LoVo (cell line): ENCODE data around the gene CTDSPL.
A peak's percentile ranks its signal among the peaks of the same experiment; 100 is the strongest.

Experiments used
- DNase-seq: peaks from one replicate; pipeline ENCODE4 v3.0.0-alpha.2; 2016; ENCODE audit warnings: low spot score

The CTDSPL gene

DNA sequence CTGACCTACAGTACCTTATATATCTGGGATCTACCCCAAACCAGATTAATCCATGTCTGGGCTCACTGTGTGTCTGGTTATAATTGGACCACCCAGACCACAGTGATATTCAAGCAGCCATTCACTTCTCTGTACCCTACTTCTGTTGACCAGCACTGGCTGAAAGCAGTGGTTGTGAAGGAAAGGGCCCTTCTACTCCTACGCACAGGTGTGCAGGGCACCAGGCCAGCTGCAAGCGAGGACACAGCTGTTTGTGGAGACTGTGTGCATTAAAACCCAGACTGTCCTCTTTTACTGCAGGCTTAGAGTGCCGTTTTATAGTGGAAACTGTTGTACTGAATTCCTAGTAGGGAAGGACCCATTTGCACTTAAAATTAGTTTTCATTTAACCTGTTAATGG lies 29.5 kb downstream of the CTDSPL start:
- no peak for DNase-seq

DNA sequence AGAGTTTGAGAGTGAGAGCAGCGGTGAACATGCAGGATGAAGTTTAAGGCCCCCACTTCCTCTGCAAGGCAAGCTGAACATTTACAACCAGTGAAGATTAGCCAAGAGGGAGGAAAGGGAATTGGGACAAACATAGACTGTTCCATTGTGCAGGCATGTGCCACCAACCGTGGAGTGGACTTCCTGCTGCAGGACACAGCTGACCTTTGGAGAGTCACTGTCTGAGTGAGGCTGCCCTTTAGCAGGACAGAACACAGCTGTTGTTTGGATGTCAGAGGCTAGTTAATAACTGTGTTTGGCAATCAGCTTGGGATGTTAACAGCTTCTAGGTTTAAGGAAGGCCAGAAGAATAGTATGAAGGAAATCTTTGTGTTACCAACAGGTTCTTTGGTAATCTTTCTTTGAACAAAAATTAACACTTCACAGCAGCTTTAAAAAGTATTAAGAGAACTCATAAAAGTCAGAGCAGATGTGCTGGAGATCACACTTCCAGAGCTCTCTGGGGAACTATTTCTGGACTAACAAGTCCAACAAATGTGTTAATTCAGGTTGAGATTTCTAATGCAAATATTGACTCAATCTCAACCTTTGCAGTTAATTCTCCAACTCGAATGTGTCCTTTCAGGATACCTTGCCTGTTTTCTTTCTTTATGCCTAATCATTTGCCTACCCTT lies 31.4 kb downstream of the CTDSPL start:
- DNase-seq: no peak

DNA sequence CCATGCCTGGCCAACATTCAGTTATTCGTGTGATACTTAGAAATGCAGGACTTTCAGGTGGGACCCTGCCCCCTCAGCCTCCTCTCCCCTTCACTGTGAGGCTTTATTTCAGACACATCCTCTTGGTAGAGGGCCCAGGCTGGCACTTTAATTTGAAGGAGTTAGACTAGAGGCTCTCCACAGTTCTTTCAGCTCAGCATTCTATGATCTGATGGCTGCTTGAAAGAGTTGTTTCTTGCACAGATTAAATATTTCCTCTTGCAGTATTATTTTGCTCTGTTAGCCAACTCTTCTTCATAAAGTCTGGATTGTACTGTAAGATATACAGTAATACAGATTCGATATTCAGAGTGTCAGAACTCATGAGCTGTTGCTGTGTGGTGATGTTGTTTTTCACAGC lies 35.1 kb downstream of the CTDSPL start:
- DNase-seq: no peak

DNA sequence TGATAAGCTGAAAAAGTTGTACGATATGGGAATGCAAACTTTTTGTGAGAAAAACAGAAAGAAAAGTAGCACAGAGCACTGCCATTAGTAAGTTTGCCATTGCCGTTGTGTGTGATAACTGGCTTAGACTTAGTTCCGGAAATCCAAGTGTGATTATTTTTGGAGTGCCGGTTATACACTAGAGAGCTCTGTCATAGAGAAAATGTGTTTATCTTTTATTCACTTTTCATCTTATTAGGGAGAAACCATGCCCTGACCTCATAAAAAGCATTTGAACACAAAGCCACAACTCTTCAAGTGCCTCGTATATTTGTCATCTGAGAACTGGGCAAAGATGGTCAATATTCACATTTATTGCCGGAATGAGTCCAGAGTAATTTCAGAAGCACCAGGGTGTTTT lies 36.1 kb downstream of the CTDSPL start:
- no peak for DNase-seq

DNA sequence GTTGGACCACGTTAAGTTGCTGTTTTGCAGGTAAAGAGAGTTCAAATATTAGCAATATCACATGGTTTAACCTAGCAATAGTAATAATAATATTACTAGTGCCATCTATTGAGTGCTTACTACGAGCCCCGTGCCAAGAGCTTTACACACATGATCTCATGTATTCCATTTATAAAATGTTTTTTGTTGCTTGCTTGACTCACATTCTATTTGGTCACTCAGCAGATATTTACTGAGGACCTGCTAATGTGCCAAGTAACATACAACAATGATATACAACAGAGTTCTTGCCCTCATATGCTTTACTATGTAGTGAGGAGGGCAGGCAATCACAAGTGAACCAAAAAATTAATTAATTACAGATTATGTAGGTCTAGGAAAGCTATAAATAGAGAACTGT lies 36.7 kb downstream of the CTDSPL start:
- no peak for DNase-seq

DNA sequence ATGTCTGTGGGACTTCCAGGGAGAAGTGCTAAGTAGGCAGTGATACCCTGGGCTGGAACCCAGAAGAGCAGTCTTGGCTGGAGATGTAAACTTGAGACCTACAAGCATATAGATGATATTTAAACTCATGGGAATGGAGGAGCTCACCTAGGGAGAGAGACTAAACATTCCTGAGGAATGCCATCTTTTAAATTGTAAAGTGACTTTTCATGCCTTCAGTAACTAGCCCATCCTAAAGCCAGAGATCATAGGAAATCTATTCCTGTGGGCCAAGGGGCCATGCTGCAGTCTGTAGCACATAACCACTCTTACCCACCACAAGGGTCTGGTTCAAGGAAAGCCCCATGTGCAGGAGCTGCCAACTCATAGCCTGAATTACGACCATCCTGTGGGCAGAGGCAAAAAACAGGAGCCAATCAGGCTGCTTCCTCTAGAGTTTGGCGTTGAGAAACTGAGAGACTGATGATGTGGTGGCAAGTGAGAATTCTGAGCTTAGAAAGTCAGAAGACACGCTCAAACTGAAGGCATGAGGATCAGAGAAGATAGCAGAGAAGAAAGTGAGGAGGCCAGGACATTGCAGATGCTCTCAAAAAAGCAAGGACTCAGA lies 37.5 kb downstream of the CTDSPL start:
- DNase-seq: no peak

DNA sequence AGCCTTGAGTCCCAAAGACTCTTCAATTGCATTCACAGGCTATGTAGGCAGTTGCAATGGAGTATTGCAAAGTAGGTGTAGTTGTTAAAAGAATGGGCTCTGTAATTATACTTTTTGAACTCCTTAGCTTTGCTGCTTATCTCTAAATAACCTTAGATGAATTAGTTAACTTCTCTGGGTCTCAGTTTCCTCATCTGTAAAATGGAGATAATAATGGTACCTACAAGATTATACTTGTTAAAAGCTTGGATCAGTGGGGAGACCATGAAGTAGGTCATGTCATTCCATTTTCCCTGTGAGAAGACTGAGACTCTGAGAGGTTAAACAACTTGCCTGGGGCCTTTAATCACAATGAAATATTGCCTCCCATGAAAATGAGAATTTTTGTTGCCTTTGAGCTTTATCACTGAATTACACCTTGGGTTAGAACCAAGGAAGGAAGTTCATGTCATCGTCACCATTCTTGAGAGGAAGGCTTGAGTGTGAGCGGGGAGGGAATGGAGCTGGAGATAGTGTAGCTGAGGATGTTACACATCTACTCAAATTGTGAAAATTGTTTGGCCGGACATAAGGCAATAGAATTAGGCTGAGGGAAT lies 38.1 kb downstream of the CTDSPL start:
- no peak for DNase-seq

DNA sequence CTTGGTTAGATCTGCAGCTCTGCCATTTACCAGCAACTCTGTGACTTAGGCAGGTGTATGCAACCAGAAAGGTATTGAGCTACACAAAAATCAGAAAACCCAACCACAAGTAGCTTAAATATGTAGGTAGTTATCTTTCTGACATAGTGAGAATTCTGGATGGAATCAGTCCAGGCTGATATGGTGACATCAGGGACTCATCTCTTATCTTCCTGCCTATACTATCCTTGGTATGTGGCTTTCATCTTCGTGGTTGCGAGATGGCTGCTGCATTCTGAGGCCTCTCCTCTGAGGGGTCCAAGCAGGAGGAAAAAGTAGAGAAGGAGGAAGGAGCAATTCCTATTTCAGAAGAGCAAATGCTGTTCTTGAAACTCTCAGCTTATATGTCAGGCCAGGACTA lies 40.0 kb downstream of the CTDSPL start:
- DNase-seq: no peak

DNA sequence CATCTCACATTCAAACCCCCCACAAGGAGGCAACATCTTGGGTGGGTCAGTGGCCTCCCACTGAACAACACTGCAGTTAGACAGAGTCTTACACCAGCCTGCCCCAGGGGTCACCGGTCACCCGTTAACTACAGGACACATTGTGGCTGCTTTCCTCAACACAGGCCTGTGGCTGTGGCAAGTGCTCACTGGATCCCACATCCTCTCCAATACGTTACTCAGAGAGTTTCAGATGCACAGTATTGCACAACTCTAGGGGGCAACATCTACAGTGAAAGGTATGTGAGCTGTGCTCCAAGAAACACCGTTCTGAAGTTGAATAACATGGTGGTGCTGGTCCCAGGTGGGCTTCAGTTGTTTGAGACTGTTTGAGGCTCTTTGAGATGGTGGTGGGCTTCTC lies 41.0 kb downstream of the CTDSPL start:
- no peak for DNase-seq

DNA sequence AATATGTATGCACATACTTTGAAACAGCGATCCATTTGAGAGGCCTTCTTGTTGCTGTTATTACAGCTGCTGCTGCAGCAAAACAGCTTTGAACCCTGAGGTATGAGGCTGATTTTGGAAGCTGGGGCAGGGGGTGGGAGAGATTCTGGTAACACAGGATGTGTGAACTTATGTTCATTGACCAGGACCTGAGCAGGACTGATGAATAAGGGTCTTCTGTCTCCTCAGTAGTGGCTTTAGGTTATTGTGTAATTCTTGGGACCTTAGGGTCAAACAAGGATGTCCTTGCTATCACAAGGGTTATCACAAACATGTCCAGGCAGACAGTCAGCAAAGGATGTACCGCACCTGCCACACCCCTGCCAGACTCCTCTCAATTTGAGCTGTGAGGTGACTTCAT lies 41.6 kb downstream of the CTDSPL start:
- DNase-seq: no peak

DNA sequence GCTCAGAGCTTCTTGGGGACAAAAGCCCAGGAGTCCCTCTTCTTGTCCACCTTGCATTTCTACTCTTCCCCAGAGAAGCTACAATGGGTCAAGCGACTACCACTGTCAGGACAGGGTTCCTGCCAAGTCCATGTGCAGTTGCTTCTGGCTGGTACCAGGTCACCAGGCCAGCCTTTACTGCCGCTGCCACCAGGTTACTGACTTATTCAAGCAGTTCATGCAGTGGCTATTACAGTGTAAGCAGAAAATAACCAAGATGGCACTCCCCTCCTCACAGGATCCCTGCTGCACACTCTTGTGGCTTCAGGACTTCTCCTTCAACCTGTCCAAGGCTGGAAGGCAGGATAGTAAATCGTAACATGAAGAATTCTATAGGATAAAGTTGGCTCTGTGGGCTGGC lies 42.1 kb downstream of the CTDSPL start:
- DNase-seq: no peak

DNA sequence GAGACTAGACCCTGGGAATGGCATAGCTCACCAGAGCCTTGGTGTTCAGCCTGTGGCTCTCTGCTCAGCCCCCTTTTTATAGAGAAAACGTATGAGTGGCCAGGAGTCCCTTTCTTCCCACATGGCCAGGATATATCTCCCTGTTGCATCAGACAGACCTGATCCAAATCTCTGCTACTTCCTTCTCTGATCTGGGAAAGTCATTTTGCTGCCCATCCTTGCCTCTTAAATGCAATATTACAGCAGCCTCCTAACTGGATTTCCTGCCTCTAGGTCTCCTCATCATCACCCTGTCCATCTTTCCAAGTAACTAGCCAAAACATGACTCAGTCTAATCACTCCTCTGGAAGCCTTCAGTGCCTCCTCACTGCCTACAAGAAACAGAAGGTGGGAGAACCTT lies 42.9 kb downstream of the CTDSPL start:
- DNase-seq: peak; percentile 14

DNA sequence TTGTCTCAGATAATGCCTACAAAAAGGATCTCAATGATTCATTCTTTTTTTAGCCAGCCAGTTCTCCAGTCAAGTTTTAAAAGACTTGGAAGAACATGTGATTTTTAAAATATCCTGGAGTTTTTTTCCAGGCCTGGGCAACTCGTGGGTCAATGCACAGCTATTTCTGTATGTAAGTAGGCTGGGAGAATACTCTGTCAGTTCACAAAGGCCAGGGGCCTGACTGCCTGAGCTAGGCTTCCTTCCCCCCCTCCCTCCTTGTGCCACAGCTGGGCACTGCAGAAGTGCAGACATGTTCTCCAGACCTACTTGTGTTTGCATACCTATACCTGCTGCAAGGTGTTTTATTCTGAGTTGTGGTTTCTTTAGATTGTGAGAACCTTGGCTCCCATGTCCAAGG lies 43.7 kb downstream of the CTDSPL start:
- no peak for DNase-seq

DNA sequence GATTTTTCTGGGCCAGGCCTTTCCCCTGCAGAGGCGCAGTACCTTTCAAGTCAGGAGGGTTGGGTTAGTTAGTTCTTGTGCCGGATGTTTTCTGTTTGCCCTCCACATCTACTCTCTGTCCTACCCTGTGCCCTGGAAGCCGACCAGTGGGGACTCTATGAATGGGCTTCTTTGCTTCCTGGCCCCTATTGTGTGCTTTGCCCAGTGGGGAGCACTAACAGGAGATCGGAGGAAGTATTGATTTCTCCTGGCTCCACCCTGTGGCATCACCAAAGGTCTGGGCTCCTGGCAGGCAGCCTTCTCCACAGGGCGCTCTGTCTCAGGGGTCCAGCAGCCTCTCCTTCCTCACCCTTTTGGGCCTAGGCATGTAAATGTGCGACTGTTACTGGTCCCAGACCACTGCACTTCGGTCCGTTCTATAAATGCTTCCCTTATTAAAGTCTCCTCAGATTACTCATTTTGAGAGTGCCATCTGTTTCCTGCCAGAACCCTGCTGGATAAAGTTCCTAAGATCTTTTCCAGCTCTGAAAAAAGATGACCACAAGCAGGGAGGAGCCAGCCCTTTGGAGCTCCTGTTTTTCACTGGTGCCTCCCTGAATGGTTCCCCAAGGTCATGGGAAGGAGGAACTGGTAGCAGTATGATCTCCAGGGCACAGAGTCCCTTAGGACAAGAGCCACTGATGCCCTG lies 44.5 kb downstream of the CTDSPL start:
- DNase-seq: peak; percentile 13

DNA sequence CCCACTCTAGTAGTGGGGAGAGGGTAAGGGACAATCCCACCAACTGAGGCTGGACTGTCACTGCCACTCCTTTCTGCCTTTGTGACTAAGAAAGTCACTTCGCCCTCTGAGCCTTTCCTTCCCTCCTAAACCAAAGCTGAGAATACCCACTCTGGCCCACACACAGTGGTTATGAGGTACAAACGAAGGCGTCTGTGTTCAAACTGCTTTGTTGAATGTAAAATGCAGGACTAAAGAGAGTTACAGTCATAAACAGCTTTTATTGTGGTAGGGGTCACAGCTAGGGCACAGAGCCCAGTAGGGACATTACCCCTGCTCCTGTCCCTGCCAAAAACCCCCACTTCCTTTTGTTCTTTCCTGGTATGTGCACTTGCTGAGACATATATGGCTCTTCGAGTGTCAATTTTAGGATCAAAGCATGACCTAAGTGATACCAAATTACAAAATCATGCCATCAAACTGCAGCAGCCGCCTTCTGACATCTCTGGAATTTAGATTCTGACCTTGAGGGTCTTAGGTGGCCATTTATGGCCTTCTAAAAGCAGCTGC lies 45.1 kb downstream of the CTDSPL start:
- no peak for DNase-seq

DNA sequence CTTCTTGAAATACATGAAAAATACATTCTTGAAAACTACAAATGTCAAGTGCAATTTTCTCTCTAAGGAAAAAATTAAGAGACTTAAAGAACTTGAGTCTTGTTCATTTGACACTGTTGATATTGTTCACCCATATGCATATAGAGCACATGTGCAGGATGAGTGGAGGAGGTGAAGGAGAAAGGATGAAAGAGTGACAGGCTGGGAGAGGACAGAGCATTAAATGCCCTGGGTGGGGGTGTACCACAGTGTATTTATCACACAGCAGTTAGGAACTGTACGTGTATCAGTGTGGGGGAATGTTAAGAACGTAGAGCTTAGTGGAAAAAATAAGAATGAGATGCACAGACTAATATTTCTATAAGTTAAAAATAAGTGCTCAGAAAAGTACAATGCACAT lies 45.7 kb downstream of the CTDSPL start:
- no peak for DNase-seq

DNA sequence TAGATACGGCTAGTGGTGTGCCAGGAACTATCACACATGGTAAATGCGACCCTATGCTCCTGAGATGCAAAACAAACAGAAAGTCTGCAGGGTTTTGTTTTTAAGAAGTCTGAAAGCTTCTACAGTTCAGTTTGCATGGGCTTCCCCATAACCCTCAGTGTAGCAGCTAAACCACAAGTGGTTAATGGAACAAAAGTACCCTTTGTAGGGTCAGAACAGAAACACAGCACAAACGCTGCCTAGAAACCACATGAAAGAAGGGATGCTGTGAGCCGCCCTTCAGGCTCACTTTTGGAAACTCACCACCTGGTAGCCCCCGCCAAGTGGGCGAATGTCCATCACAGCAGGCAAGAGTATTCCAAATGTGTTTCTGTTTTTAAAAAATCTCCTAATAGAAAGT lies 46.2 kb downstream of the CTDSPL start:
- DNase-seq: no peak

DNA sequence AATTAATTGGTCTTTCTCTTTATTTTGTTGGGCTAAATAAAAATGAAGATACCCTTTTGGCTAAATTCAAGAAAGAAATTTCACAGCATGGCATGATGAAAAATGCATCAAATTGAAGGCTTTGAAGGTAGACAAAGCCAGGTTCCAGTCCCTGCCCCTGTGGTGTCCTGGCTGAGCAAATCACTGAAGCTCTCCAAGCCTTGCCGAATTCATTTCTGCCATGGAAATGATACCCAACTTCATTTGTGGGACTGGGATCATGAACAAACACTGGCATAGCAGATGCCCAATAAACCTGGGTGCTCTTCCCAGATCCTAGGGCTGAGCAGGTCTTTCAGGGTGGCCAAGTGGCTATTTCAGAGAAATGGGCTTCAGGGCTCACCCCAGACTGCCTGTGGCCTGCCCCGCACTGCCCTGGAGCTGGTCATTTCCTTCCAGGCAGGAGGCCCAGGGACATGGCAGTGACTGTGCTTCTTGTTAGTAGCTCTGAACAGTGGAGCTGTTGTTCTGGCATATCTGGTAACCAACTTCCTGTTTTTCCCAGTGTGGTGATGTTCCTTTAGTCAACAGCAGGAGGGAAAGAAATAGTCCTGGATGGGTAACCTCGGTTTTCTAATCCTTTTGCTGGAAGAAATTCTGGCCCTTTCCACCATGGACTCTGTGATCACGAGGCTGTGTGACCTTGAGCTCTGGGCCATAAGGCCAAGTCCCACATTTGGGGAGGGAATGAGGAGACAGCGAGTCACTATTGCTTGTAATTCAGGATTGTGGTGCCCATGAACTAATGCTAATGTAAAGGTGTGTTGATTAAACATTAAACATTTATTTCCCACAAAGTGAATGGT lies 47.6 kb downstream of the CTDSPL start:
- DNase-seq: peak; percentile 4

DNA sequence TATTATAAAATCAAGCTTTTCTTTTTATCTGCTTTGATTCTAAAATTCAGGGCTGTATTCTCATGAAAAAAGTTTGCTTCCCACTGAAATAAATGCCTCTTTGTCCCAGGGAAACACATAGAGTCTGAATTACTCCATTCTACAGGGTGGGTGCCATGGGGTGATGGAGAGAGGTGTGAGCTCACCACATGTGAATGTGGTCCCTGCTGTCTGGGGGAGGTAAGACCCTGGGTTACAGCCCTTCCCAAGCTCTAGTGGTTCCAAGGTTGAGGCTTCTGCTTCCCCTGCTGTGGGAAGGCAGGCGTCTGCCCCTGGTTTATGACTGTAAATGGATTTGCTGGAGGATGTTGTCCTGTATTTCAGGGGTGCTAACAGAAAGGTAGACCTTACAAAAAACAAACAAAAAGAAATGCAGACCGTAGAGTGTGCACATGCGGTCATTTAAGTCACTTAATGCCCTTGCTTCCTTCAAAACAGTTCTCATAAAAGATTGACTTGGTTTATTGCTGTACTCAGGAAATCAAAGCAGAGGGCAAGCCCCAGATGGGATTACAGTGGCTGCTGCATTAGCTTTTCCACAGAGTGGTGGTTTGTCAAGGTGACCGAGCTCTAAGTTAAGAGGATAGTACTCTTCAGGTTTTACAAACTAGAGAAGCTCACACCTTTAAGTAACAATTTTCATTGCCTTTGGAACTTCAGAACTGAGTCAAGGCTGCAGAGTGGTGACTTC lies 49.2 kb downstream of the CTDSPL start:
- DNase-seq: no peak

DNA sequence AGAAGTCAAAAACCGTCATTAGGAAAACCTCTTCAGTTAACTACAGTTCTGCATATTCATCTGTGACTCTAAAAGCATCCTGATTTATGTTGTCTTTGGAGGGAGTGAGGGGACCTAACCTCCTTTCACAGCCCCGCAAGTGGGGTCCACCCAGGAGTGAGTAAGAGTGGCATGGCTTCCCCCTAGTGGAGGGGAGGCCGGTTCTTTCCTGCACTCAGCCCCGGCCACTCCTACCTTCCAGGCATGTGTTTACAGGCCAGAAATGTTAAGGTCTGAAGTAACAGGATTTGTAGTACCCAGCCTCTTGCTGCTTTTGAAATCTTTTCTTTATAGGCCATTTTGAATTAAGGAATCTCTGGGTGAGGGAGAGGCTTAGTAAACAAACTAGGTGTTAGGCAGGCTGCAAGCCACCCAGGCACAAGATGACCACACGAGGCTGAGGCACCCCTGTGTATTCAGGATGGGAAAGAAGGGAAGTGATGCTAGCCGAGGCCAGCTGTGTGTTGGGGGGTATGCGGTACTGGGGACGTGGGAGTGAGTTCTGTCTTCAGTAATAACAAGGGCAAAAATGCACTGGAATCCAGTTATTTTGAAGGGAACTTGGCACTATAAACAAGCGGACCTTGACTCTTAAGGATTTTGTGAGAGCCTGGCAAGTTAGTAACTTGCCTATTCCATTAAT lies 50.5 kb downstream of the CTDSPL start:
- DNase-seq: no peak

DNA sequence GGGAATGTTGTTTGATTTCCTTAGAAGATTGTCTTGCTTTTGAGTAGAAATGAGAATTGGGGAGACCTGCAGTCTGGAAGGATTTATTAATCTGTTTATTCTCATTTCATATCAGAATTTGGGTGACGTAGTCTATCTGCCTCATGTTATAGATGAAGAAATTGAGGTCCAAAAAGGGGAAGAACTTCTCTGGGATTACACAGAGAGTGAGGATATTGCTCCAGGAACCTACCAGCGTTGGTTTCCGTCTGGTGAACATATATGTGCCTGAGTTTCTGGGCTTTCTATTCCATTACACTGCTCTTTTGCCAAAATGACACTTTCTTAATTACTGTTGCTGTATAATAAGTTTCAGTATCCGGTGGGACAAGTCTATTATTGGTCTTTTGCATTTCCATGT lies 51.8 kb downstream of the CTDSPL start:
- DNase-seq: no peak
